Endothelial cell of umbilical vein (primary cell): ENCODE data around the gene TNNT3. TPM values are rescaled to one million over a fixed set of nuclear protein-coding genes. Genes with fewer than 3 reads are reported as not detected.

Experiments
- BruUV-seq: library from RNA; stranded (reverse); fragments of 400-500 nt; replicated peaks from 2 replicates; lab custom pipeline; 2021; lab: Mats Ljungman, UMichigan
- CTCF ChIA-PET: fragments of 300-600, 350-600 bp; sonication (Branson Sonifier 250); formaldehyde crosslinking; loops from one replicate; lab custom pipeline; 2021; ENCODE audit warnings: antibody characterized with exemption, inconsistent platforms; lab: Charles Lee
- POLR2A ChIA-PET: fragments of 300-600, 350-600 bp; sonication (Branson Sonifier 250); formaldehyde crosslinking; loops from one replicate; lab custom pipeline; 2021; ENCODE audit warnings: antibody characterized with exemption, inconsistent platforms; lab: Charles Lee
- DNase-seq: peaks from one replicate; pipeline ENCODE4 v3.0.0-alpha.2; 2011; ENCODE audit warnings: low read depth, low spot score
- FAIRE-seq: peaks from 2 replicates; lab custom pipeline; 2011; peaks lifted over from hg19 to GRCh38; lab: Jason Lieb, UNC
- H2AFZ ChIP-seq: 2 replicates; pipeline ENCODE4 v1.6.0; 2012; ENCODE audit warnings: low read depth, low read length, control low read depth, inconsistent platforms
- H3K27ac ChIP-seq: 2 replicates; pipeline ENCODE4 v1.5.1; 2011; ENCODE audit warnings: low read depth, mild to moderate bottlenecking, control low read depth, low read length, moderate library complexity; ENCODE audit not compliant: insufficient read depth
- H3K27me3 ChIP-seq, 2 experiments: 2 replicates each; pipeline versions ENCODE4 v1.6.0 to v1.6.1; 2011; ENCODE audit warnings: low read length in 2 of 2, mixed read lengths in 1 of 2; ENCODE audit not compliant: control insufficient read depth in 2 of 2, insufficient read depth in 2 of 2
- H3K36me3 ChIP-seq, 2 experiments: 2 replicates in 1 of 2; 3 replicates in 1 of 2; pipeline ENCODE4 v1.5.1; 2011; ENCODE audit warnings: low read length in 2 of 2, mild to moderate bottlenecking in 1 of 2, moderate library complexity in 1 of 2; ENCODE audit not compliant: control insufficient read depth in 2 of 2, insufficient read depth in 2 of 2; ENCODE audit errors: extremely low read depth in 1 of 2
- H3K4me1 ChIP-seq: 3 replicates; pipeline ENCODE4 v1.5.1; 2011; ENCODE audit warnings: mild to moderate bottlenecking, low read length; ENCODE audit not compliant: control insufficient read depth, insufficient read depth; ENCODE audit errors: extremely low read depth
- H3K4me2 ChIP-seq: 2 replicates; pipeline ENCODE4 v1.6.1; 2011; ENCODE audit warnings: low read length, control low read depth, mixed read lengths; ENCODE audit not compliant: insufficient read depth
- H3K4me3 ChIP-seq, 3 experiments: fragments of 200-600 bp in 1 of 3; sonication (generic), shearing (Covaris generic) in 1 of 3; replicated peaks in 1 of 3; 2 replicates each; pipeline ENCODE4 v1.5.1; 2011 to 2016; ENCODE audit warnings: control low read depth in 3 of 3, low read length in 3 of 3, mild to moderate bottlenecking in 2 of 3, inconsistent platforms in 1 of 3, low read depth in 1 of 3, moderate library complexity in 1 of 3; ENCODE audit not compliant: insufficient read depth in 1 of 3
- H3K79me2 ChIP-seq: 2 replicates; pipeline ENCODE4 v1.6.0; 2012; ENCODE audit warnings: low read length, inconsistent platforms; ENCODE audit not compliant: control insufficient read depth, insufficient read depth
- H3K9ac ChIP-seq: replicated peaks from 2 replicates; pipeline ENCODE3; 2011; ENCODE audit warnings: low read length, control low read depth; ENCODE audit not compliant: insufficient read depth; ENCODE audit errors: extremely low read depth
- H3K9me1 ChIP-seq: replicated peaks from 3 replicates; pipeline ENCODE4 v1.6.0; 2011; ENCODE audit warnings: mild to moderate bottlenecking, low read length; ENCODE audit not compliant: control insufficient read depth, insufficient read depth; ENCODE audit errors: extremely low read depth
- H3K9me3 ChIP-seq: replicated peaks from 2 replicates; pipeline ENCODE4 v1.5.1; 2012; ENCODE audit warnings: low read length, inconsistent platforms; ENCODE audit not compliant: control insufficient read depth, insufficient read depth
- H4K20me1 ChIP-seq: replicated peaks from 2 replicates; pipeline ENCODE3; 2011; ENCODE audit warnings: mild to moderate bottlenecking, low read length; ENCODE audit not compliant: control insufficient read depth, insufficient read depth; ENCODE audit errors: extremely low read depth
- EZH2 ChIP-seq: IDR thresholded peaks from 2 replicates; pipeline ENCODE4 v1.6.1; 2012; ENCODE audit warnings: borderline replicate concordance, low read depth, mild to moderate bottlenecking, moderate library complexity, low read length, inconsistent platforms; ENCODE audit not compliant: severe bottlenecking
- FOS ChIP-seq: IDR thresholded peaks from 2 replicates; pipeline ENCODE4 v1.6.1; 2011; ENCODE audit warnings: mild to moderate bottlenecking, low read length, moderate library complexity, borderline replicate concordance; ENCODE audit not compliant: insufficient read depth
- GATA2 ChIP-seq: IDR thresholded peaks from 2 replicates; pipeline ENCODE4 v1.7.0; 2011; ENCODE audit warnings: low read depth, mild to moderate bottlenecking, moderate library complexity, mixed read lengths, low read length; ENCODE audit not compliant: insufficient read length, insufficient read depth
- JUN ChIP-seq: IDR thresholded peaks from 2 replicates; pipeline ENCODE4 v1.6.1; 2011; ENCODE audit warnings: borderline replicate concordance, low read depth; ENCODE audit not compliant: insufficient read length, insufficient read depth
- MAX ChIP-seq: IDR thresholded peaks from 2 replicates; pipeline ENCODE4 v1.6.1; 2011; ENCODE audit not compliant: insufficient read depth, insufficient read length
- MYC ChIP-seq: IDR thresholded peaks from one replicate; pipeline ENCODE4 v1.6.1; 2011; ENCODE audit warnings: mild to moderate bottlenecking, low read depth, low read length
- POLR2A ChIP-seq: IDR thresholded peaks from 2 replicates; pipeline ENCODE4 v1.6.1; 2012; ENCODE audit warnings: low read depth, mild to moderate bottlenecking, control low read depth, low read length
- POLR2AphosphoS5 ChIP-seq: IDR thresholded peaks from 2 replicates; pipeline ENCODE4 v1.6.1; 2012; ENCODE audit warnings: low read depth, mild to moderate bottlenecking, control low read depth, low read length, moderate library complexity; ENCODE audit not compliant: insufficient read depth
- dilution Hi-C: fragments of 300-500 bp; cut with MboI; formaldehyde crosslinking; loops from one replicate; pipeline ENCODE4 v1.15.0; 2019; ENCODE audit warnings: low sequenced_read_pairs; ENCODE audit not compliant: extremely low pct_ligation_motif_present
- intact Hi-C: fragments of 100-400 bp; cut with micrococcal nuclease; formaldehyde crosslinking; loops from one replicate; pipeline ENCODE4 v1.10.0; 2022
- polyA plus RNA-seq, 4 experiments: library from polyadenylated mRNA; depleted of rRNA in 3 of 4; stranded (reverse) in 3 of 4; unstranded in 1 of 4; fragments of >200 nt; gene quantifications; 2 replicates each; pipeline versions ENCODE4 v1.2.1 to v1.2.3, GENCODE V29; 2011 to 2012; ENCODE audit warnings: missing spikeins in 1 of 4
- total RNA-seq: library from RNA; stranded (reverse); gene quantifications from 2 replicates; pipeline ENCODE4 v1.2.3, GENCODE V29; 2021
- TF ChIP-seq, protein P1 (sequence below), 2 donors: IDR thresholded peaks; 1 replicate in 1 of 2; 2 replicates in 1 of 2; pipeline ENCODE4 v1.5.1; 2011; ENCODE audit warnings: low read length in 2 of 2, mild to moderate bottlenecking in 2 of 2, moderate library complexity in 2 of 2, control low read depth in 1 of 2, inconsistent platforms in 1 of 2, low read depth in 1 of 2; ENCODE audit not compliant: insufficient read depth in 1 of 2; ENCODE audit errors: extremely low read depth in 1 of 2

TNNT3 gene
- total and polyA plus RNA-seq, 2 donors (not counting 3 experiments of a cell fraction or from before 2014, with no cell fraction given): not detected

GRCh38 chr11:1930462-1930830 lies 10.9 kb downstream of the TNNT3 start:
- no TSS peak for BruUV-seq
- no peak for FAIRE-seq

GRCh38 chr11:1931341-1932104 lies 12.0 kb downstream of the TNNT3 start:
- CTCF ChIA-PET: interaction anchor here (0.8 kb wide), 1 partner anchor 49 kb away, joined by 3 read pairs; no protein-coding TSS in a partner anchor
- POLR2A ChIA-PET: no interaction called here

More at GRCh38 chr11:1930462-1930830, 10.9 kb downstream of the TNNT3 start:
- H2AFZ ChIP-seq: no peak overlapping the region
- H4K20me1 ChIP-seq: no peaks in the 10 kb centered on the region
- no peak overlapping the region for H3K9ac ChIP-seq
- no peak overlapping the region for H3K27ac ChIP-seq
- DNase-seq: no peak
- no peaks in the 10 kb centered on the region for H3K4me1 ChIP-seq
- no peaks in the 10 kb centered on the region for H3K27me3 ChIP-seq
- no peaks in the 10 kb centered on the region for H3K79me2 ChIP-seq
- intact Hi-C loops: no loop called here
- H3K36me3 ChIP-seq: no peaks in the 10 kb centered on the region
- no peaks in the 10 kb centered on the region for H3K9me1 ChIP-seq
- H3K4me3 ChIP-seq: no peak overlapping the region
- no peak for TF ChIP-seq EZH2
- no peak for TF ChIP-seq POLR2A
- TF ChIP-seq JUN: no peak
- H3K4me2 ChIP-seq: no peak overlapping the region
- CTCF ChIA-PET: no interaction called here
- no peaks in the 10 kb centered on the region for H3K9me3 ChIP-seq
- POLR2A ChIA-PET: no interaction called here
- dilution Hi-C loops: no loop called here

More at GRCh38 chr11:1931341-1932104, 12.0 kb downstream of the TNNT3 start:
- intact Hi-C loops: no loop called here
- Histone ChIP-seq H3K9ac (no peak overlapping the region), H3K4me1 (no peaks in the 10 kb centered on the region), H3K9me1 (no peaks in the 10 kb centered on the region), H3K4me2 (no peak overlapping the region), H4K20me1 (no peaks in the 10 kb centered on the region), H3K9me3 (no peaks in the 10 kb centered on the region), H3K36me3 (no peaks in the 10 kb centered on the region), H3K27ac (no peak overlapping the region), H3K27me3 (no peaks in the 10 kb centered on the region), H3K4me3 (no peak overlapping the region), H3K79me2 (no peaks in the 10 kb centered on the region), H2AFZ (no peak overlapping the region)
- dilution Hi-C loops: no loop called here
- FAIRE-seq (no peak), DNase-seq (no peak)
- no TSS peak for BruUV-seq
- TF ChIP-seq GATA2 (no peak), FOS (no peak), JUN (no peak), MAX (no peak), MYC (no peak), POLR2A (no peak), EZH2 (no peak), POLR2AphosphoS5 (no peak)
- TF ChIP-seq, protein P1, sequence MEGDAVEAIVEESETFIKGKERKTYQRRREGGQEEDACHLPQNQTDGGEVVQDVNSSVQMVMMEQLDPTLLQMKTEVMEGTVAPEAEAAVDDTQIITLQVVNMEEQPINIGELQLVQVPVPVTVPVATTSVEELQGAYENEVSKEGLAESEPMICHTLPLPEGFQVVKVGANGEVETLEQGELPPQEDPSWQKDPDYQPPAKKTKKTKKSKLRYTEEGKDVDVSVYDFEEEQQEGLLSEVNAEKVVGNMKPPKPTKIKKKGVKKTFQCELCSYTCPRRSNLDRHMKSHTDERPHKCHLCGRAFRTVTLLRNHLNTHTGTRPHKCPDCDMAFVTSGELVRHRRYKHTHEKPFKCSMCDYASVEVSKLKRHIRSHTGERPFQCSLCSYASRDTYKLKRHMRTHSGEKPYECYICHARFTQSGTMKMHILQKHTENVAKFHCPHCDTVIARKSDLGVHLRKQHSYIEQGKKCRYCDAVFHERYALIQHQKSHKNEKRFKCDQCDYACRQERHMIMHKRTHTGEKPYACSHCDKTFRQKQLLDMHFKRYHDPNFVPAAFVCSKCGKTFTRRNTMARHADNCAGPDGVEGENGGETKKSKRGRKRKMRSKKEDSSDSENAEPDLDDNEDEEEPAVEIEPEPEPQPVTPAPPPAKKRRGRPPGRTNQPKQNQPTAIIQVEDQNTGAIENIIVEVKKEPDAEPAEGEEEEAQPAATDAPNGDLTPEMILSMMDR (IDR thresholded peaks at IDR 0.05; ENCODE audit: extremely low read depth in 1 of 2, insufficient read depth in 1 of 2, low read depth in 1 of 2, low read length in 2 of 2): no peak
